ENCODE measurements around the gene TCF4. TPM values are rescaled to one million over a fixed set of nuclear protein-coding genes. Genes with fewer than 3 reads are reported as not detected.

TCF4 gene
- total RNA-seq, 2 experiments from 2014 or later = 75.9 to 76.0 TPM

- H3K4me1 ChIP-seq (ENCODE audit: insufficient read depth, low read length, poor library complexity, severe bottlenecking) = peaks cover 58% of the 10 kb centered on the region
- no peak for TF ChIP-seq EZH2phosphoT487 (IDR thresholded peaks at IDR 0.05; ENCODE audit: borderline replicate concordance, low read depth, low read length)
- TF ChIP-seq CTCF (conservative IDR thresholded peaks at IDR 0.05; ENCODE audit: low read length) = no peak
- no peaks in the 10 kb centered on the region for H3K9me2 ChIP-seq (ENCODE audit: insufficient read depth, low read length)
- BruUV-seq (replicated peaks) = no TSS peak
- H4K20me1 ChIP-seq (ENCODE audit: insufficient read depth, low read length) = no peaks in the 10 kb centered on the region
- intact Hi-C loops (cut with micrococcal nuclease; ENCODE audit: unreplicated experiment) = no loop called here
- no peak for DNase-seq (ENCODE audit: low spot score)
- H3K27ac ChIP-seq (ENCODE audit: low read depth, low read length, poor library complexity, severe bottlenecking) = no peak overlapping the region
- no peak overlapping the region for H3K4me3 ChIP-seq (ENCODE audit: low read depth, low read length, poor library complexity, severe bottlenecking)
- H3K4me2 ChIP-seq (ENCODE audit: low read length) = no peak overlapping the region
- H2AFZ ChIP-seq (ENCODE audit: low read length) = no peak overlapping the region
- peaks cover 22% of the 10 kb centered on the region for H3K36me3 ChIP-seq (ENCODE audit: insufficient read depth, low read length)
- H3K79me2 ChIP-seq (ENCODE audit: insufficient read depth, low read depth, low read length) = peaks cover 36% of the 10 kb centered on the region
- H3K9me3 ChIP-seq (ENCODE audit: low read length) = no peaks in the 10 kb centered on the region
- ChIA-PET CTCF (ENCODE audit: unreplicated experiment) (no interaction called here), POLR2A (interaction anchor here (1.6 kb wide), 1 partner anchor 9 kb away, joined by 5 read pairs; no protein-coding TSS in a partner anchor)
Observed at GRCh38 chr18:55458456-55459203, 129.4 kb downstream of the TCF4 start.

GRCh38 chr18:55457028-55457427, 131.0 kb downstream of the TCF4 start:
- no TSS peak for BruUV-seq (replicated peaks)
- Histone ChIP-seq H3K9me3 (ENCODE audit: low read length) (no peaks in the 10 kb centered on the region), H3K4me3 (ENCODE audit: low read depth, low read length, poor library complexity, severe bottlenecking) (no peak overlapping the region), H2AFZ (ENCODE audit: low read length) (no peak overlapping the region), H4K20me1 (ENCODE audit: insufficient read depth, low read length) (no peaks in the 10 kb centered on the region), H3K4me2 (ENCODE audit: low read length) (no peak overlapping the region), H3K4me1 (ENCODE audit: insufficient read depth, low read length, poor library complexity, severe bottlenecking) (peaks cover 62% of the 10 kb centered on the region), H3K36me3 (ENCODE audit: insufficient read depth, low read length) (peaks cover 8% of the 10 kb centered on the region; the same call in 1 of the 2 replicates), H3K79me2 (ENCODE audit: insufficient read depth, low read depth, low read length) (peaks cover 40% of the 10 kb centered on the region), H3K27ac (ENCODE audit: low read depth, low read length, poor library complexity, severe bottlenecking) (no peak overlapping the region), H3K9me2 (ENCODE audit: insufficient read depth, low read length) (no peaks in the 10 kb centered on the region)
- no peak for TF ChIP-seq CTCF (conservative IDR thresholded peaks at IDR 0.05; ENCODE audit: low read length)
- CTCF ChIA-PET (ENCODE audit: unreplicated experiment) = no interaction called here
- no peak for DNase-seq (ENCODE audit: low spot score)
- POLR2A ChIA-PET = interaction anchor here (0.7 to 2.0 kb wide), 5 partner anchors 8 to 52 kb away, joined by 4 to 8 read pairs (median 5); no protein-coding TSS in a partner anchor
- intact Hi-C loops (cut with micrococcal nuclease; ENCODE audit: unreplicated experiment) = no loop called here

GRCh38 chr18:55455938-55456337, 132.1 kb downstream of the TCF4 start:
- no TSS peak for BruUV-seq (replicated peaks)
- intact Hi-C loops (cut with micrococcal nuclease; ENCODE audit: unreplicated experiment) = no loop called here
- Histone ChIP-seq H3K79me2 (ENCODE audit: insufficient read depth, low read depth, low read length) (peaks cover 50% of the 10 kb centered on the region), H3K36me3 (ENCODE audit: insufficient read depth, low read length) (peaks cover 8% of the 10 kb centered on the region; the same call in 1 of the 2 replicates), H2AFZ (ENCODE audit: low read length) (peak overlapping the region; percentile 55; the same call in 1 of the 2 replicates), H3K9me2 (ENCODE audit: insufficient read depth, low read length) (no peaks in the 10 kb centered on the region), H3K4me2 (ENCODE audit: low read length) (peak overlapping the region; percentile 71), H3K9me3 (ENCODE audit: low read length) (no peaks in the 10 kb centered on the region), H3K4me1 (ENCODE audit: insufficient read depth, low read length, poor library complexity, severe bottlenecking) (peaks cover 73% of the 10 kb centered on the region), H4K20me1 (ENCODE audit: insufficient read depth, low read length) (no peaks in the 10 kb centered on the region), H3K27ac (ENCODE audit: low read depth, low read length, poor library complexity, severe bottlenecking) (peak overlapping the region; percentile 61), H3K4me3 (ENCODE audit: low read depth, low read length, poor library complexity, severe bottlenecking) (peak overlapping the region; percentile 45)
- TF ChIP-seq CTCF (conservative IDR thresholded peaks at IDR 0.05; ENCODE audit: low read length) (no peak), EZH2phosphoT487 (IDR thresholded peaks at IDR 0.05; ENCODE audit: borderline replicate concordance, low read depth, low read length) (no peak)
- no peak for DNase-seq (ENCODE audit: low spot score)
- ChIA-PET CTCF (ENCODE audit: unreplicated experiment) (interaction anchor here (1.1 kb wide), 1 partner anchor 13 kb away, joined by 3 read pairs; no protein-coding TSS in a partner anchor), POLR2A (interaction anchor here (0.6 to 2.0 kb wide), 8 partner anchors 9 to 131 kb away, joined by 3 to 8 read pairs (median 4); no protein-coding TSS in a partner anchor)

Data from OCI-LY7 (cell line).